Stimulated activated CD8-positive, alpha-beta memory T cell treated with anti-CD3 and anti-CD28 coated beads, Interleukin-7, amount 100 ng/mL, for 4 hours (primary cell): ENCODE measurements around the gene BLID.

Experiments
- DNase-seq, 2 donors: peaks; one replicate each; pipeline ENCODE4 v3.0.0-alpha.2; 2020; ENCODE audit warnings: low read depth in 2 of 2

The BLID gene

DNA sequence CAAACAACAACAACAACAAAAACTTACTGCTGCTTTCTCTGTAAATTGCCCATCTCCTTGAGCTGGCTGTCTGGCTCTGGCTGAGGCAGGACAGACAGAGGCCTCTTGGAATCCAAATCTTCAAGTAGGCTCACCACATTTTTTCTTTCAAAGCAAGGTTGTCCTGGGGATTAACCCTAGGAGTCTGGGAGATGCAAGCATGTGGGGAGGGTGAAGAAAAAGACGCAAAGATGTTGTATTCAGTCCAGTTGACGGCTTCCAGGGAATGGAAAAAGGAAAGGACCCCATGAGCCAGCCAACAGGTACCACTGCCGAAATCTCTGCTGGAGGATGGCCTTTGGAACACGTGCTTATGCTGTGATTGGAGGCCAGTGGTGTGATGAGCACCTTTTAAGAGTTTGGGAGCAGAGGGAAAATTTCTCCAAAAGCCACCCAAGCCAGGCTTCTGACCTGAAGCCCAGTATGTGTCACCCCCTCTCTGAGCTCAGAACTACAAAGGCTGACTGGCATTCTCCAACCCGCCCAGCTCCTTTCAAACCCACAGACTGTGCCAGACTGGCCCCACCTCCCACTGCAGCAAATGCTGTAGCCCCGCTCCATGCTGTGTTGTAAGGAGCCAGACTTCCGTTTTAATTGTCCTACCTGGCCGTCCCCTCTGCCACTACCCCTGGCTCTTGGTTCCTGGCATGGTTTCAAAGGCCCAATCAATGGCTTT, 10.8 kb downstream of the BLID start:
- DNase-seq, result no peak

GRCh38 chr11:122104341-122104740, 11.7 kb downstream of the BLID start:
- DNase-seq, result no peak

- no peak for DNase-seq
Observed at GRCh38 chr11:122103726-122104125, 12.3 kb downstream of the BLID start.

DNA sequence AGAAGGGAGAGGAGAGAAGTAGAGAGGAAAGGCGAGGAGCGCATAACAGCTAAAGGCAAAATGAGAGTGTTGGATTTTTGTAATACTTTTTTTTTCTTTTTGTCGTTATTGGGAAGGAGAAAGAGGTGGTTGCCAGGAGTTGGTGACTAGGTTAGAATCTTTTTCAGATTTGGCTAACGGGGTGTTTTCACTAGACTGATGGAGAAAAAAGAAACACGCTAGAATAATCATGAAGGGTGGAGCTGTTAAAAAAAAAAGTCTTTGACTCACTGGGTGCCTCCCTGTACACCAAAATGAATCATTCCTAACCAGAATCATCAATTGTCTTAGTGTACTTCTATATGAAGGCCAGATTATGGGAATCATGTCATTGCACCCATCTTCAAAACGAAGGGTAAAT, 12.7 kb downstream of the BLID start:
- DNase-seq, result no peak

DNA sequence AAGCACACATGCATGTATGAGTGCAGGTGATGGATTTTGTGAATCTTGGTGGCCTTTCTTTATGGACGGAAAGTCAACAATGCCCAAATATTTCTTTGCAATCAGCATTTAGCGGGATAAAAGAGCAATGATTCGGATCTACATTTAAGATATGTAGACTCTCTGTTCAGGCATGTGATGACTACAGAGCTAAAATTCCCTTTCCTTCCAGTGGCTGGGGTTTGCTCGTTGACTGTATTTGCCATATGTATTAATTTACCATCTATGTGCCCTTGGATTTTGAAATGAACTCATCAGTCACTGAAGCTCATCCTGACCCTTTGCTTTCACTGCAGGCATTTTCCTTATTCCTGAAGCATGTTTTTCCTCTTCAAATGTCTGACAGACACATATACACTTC, 13.6 kb downstream of the BLID start:
- DNase-seq, result no peak

GRCh38 chr11:122101625-122102291, 14.3 kb downstream of the BLID start:
- DNase-seq, result no peak

DNA sequence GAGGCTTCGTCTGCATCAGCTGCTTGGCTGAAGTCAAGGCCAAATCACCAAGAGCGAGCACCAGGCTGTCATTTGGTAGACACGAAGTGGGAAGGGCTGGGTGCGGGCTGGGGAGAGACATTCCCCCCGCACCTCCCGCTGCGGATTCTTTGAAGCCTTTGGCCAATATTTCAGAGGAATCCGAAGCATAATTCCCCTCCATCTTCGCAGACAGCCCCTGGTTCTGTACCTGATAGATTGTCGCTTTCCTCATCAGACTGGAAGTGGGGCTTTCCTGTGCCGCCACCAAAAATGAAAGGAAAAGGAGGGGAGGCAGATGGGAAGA, 15.3 kb downstream of the BLID start:
- no peak for DNase-seq

DNA sequence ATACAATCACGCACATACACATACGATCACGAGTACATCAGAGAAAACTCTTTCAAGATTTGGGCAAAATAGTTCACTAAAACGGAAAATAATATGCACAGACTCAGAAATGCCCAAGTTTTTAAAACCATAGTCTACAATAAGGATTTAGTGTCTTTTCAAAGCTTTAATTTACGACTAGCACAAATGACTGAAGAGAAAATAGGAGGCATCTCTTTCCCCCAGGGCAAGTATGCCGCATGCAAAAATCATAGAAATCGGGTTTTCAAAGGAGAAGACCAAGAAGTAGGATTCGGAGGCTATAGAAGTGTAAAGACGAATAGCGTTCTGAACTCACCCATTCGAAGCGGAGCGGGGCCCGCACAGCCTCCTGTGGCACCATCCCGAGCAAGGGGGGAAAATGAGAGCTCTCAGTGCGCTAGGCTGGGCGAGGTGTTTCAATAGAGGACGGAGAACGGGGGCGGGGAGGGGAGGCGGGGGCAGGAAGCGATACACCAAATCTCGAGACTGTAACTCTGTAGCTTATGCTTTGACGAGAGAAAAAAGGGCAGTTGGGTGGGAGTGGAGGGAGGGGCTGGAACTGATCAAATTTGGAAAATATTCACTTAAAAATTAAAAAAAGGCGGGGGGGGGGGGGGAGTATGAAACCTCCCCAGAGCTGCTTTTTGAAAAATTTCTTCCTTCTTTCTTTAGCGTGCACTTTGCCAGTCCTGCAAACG, 15.8 kb downstream of the BLID start:
- no peak for DNase-seq

GRCh38 chr11:122099374-122100036, 16.5 kb downstream of the BLID start:
- no peak for DNase-seq

- DNase-seq, result no peak
Observed at GRCh38 chr11:122098261-122098980, 17.6 kb downstream of the BLID start.

DNA sequence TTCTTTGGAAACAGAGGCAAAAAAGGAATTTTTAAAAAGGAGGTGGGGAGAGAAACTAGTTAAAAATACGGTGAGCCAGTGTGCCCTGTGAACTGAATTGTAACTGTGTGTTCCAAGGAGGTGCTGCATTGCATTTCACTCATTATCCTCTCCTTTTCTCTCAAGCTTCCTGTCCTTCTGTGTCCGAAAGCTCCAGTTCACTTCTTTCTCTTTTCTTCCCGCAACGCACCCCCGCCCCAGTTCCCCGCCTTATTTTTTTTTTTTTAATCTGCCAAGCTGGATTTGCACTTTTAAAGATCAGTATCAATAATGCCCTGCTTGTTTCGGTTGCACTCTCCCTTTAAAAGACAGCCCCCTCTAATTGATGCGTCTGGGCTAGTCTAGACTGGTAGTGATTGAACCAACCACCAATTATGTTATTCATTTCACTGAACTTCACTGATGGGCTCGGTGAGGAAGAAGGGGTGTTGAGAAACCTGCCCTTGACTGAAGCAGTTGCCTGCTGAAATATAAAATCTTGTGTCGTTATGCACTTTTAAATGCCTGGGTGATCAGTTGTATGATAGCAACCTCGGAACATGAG, 18.5 kb downstream of the BLID start:
- DNase-seq, result no peak

DNA sequence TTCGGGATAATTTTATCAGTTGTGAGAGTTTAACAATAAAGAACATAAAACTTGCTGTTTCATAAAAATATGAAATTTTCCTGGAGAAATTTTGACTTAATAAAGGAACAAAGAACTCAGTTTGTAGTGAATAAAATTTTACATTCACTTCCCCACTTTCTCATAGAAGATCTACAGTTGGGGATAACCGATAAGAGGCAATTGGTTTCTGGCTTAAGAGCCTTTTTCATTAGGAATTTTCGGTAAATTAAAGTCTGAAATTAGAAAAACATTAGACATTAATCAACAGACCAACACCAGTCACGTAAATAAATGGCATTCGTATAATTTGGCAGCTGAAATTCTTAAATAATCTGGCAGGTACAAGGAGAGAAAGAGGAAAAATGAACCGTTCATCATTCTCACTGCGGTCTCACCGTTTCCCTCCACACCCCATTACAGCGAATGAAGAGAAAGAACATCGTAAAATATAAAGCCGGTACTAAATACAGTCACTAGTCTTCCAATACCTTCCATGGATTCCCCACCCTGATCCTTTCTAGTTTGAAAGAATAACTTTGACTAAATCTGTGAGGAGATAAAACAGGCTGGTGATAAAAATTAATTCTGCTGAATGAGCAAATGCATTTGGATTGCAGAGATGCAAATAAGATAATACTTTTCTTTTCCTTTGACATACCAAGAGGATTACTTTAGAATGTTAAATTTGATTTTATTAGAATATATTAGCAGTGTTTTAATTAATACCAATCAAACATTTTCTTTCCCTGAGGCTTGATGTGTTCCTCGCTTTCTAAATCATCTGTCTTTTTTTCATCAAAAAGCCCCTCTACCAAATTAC, 19.5 kb downstream of the BLID start:
- DNase-seq, result no peak

- DNase-seq, result no peak
Observed at GRCh38 chr11:122095681-122096262, 20.2 kb downstream of the BLID start.

DNA sequence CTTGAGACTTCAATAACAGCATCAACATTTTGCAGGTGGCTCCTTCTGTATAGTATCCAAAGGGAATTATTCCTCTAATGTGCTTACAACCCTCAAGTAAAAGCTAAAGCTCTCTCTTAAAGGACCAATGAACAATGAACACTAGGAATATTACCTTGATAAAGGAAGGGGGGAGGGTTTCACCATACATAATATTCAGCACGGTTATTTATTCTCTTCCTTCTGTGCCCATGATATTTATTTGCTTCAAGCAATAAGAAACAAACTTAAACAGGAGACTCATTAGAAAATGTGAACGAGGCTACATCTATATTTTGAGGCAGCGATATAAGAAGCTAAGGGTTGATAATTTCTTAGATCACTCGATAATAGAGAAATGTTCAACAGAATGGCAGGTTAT, 21.2 kb downstream of the BLID start:
- DNase-seq, result no peak

DNA sequence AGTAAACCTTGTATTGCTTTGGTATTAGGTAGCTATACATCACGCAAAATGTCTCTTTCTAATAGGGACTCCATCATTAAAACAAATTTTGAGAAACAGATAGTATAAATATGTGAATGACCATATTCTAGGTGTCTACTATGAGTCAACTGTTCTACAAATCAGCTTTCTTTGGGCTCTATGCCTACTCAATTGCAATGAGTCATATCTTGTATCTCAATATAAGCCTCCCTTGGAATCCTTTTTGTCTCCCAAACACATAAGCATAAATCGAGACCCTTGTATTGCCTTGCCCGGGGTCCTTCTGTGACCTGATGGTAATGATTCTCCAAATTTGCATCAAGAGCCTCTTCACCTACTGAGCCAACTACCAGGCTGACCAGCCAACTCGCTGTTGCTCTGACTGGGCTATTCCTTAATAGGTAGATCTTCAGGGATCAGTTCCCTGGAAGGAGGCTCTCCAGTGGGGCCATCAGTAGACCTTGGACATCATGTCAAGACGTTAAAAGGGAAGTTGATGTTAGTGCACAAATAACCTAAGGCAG, 22.2 kb downstream of the BLID start:
- no peak for DNase-seq

DNA sequence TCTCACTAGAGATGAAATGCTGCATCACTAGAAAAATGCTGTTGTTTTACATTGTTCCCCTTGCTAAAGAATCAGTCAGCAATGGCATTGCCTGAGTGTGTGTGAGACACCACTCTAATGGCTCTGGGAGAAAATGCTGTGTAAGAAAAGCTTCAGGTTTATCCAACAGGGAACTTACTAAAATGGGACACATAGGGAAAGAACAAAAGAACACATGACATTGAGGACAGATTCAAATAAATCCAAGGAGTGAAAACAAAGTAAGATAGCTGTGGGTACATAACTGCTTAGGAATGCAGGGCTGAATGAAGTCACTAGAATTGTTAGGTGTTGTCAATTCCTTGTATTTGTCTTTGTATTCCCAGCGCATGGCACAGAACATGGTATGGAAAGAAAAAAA, 24.2 kb downstream of the BLID start:
- DNase-seq, result no peak

DNA sequence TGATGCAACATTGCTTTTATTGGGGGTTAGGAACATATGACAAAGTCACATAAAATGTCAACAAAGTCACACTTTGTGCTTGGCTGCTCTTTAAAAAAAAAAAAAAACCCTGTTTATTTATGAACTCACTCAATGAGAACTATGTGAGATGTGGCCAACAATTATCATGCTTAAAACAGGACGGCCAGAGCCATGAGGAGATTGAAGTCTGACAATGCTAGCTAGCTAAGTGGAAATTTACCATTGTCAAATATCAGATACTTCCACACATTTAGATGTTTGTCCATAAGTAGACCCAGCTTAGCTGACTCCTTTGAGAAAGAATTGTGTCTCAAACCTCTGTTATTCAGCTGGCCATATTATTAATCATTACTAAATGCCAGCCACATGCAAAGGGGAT, 26.9 kb downstream of the BLID start:
- DNase-seq, result no peak

DNA sequence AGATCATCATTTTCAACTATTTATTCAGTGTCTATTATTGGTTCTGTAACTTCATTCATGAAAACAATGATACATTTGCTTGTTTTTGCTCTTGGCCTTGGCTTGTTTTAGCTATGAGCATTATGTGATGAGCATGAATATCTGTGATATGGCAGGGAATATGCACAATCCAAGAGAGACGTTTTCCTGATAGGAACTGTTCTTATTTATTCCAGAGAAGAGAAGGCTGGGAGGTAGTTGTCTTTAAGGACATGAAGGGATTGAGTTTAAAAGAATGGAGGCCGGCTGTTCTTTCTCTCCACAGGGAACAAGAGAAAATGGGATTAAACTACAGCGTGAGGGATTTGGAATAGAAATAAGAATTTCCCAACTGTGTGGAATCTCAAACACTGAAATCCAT, 30.3 kb downstream of the BLID start:
- no peak for DNase-seq

GRCh38 chr11:122085264-122085663, 30.8 kb downstream of the BLID start:
- DNase-seq, result no peak

DNA sequence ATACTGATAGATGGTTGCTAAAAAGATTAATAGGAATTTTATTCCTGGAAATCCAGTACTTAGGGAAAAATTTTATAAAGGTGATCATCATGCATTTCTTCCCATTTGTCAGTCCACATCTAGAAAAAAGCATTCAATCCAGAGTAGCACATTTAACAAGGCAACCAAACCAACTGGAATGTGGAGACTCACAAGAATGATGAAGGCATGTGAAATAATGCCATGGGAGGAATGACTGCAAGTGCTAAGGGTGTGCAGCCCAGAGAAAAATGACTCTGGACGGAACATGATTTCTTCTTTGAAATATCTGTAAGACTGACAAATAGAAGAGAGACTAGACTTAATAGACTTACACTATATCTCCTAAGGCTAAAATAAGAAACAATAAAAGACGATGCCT, 33.8 kb downstream of the BLID start:
- no peak for DNase-seq
